Calu3 (cell line): Measurements from ENCODE around the gene MYH10. TPM values are rescaled to one million over a fixed set of nuclear protein-coding genes. Genes with fewer than 3 reads are reported as not detected.

ENCODE experiments used
- BruUV-seq: library from RNA; stranded (reverse); fragments of 400-500 nt; replicated peaks from 2 replicates; lab custom pipeline; 2021; lab: Mats Ljungman, UMichigan
- CTCF ChIA-PET: fragments of 300-600 bp; sonication (Branson Sonifier 250); formaldehyde crosslinking; loops from one replicate; lab custom pipeline; 2022; ENCODE audit warnings: antibody characterized with exemption; lab: Charles Lee
- DNase-seq: peaks from one replicate; pipeline ENCODE4 v3.0.0; 2022
- H3K27ac Mint-ChIP-seq: one replicate; pipeline ENCODE4 v1.8.0; 2022; ENCODE audit warnings: mixed read lengths; ENCODE audit not compliant: unreplicated experiment
- H3K27me3 Mint-ChIP-seq: one replicate; pipeline ENCODE4 v1.8.0; 2022; ENCODE audit warnings: mixed read lengths; ENCODE audit not compliant: unreplicated experiment
- H3K36me3 Mint-ChIP-seq: one replicate; pipeline ENCODE4 v1.8.0; 2022; ENCODE audit warnings: mild to moderate bottlenecking, moderate library complexity, mixed read lengths; ENCODE audit not compliant: insufficient read depth, unreplicated experiment
- H3K4me1 Mint-ChIP-seq: one replicate; pipeline ENCODE4 v1.8.0; 2022; ENCODE audit warnings: mild to moderate bottlenecking, low read depth, mixed read lengths; ENCODE audit not compliant: unreplicated experiment
- H3K4me3 Mint-ChIP-seq: one replicate; pipeline ENCODE4 v1.8.0; 2022; ENCODE audit warnings: mild to moderate bottlenecking, low read depth, moderate library complexity, mixed read lengths; ENCODE audit not compliant: unreplicated experiment
- H3K9me3 Mint-ChIP-seq: one replicate; pipeline ENCODE4 v1.8.0; 2022; ENCODE audit warnings: low read depth, mixed read lengths; ENCODE audit not compliant: unreplicated experiment
- CTCF ChIP-seq: fragments of 200-600 bp; IDR thresholded peaks from one replicate; pipeline ENCODE4 v1.8.0; 2022; ENCODE audit warnings: antibody characterized with exemption; ENCODE audit not compliant: unreplicated experiment
- intact Hi-C: fragments of 100-400 bp; cut with micrococcal nuclease; formaldehyde crosslinking; loops from one replicate; pipeline ENCODE4 v1.10.0; 2022; ENCODE audit not compliant: unreplicated experiment
- total RNA-seq: library from RNA; stranded (reverse); gene quantifications from 2 replicates; pipeline ENCODE4 v1.2.3, GENCODE V29; 2022

MYH10 gene
- total RNA-seq, 1 experiment from 2014 or later: 37.0 TPM

GRCh38 chr17:8609910-8610309, 20.6 kb downstream of the MYH10 start:
- intact Hi-C loops: no loop called here
- Mint-ChIP-seq H3K36me3 (peaks cover 5% of the 10 kb centered on the region), H3K4me3 (no peak overlapping the region), H3K9me3 (no peaks in the 10 kb centered on the region), H3K27ac (no peak overlapping the region), H3K4me1 (peaks cover 7% of the 10 kb centered on the region), H3K27me3 (no peaks in the 10 kb centered on the region)
- CTCF ChIA-PET: no interaction called here
- DNase-seq: no peak
- TF ChIP-seq CTCF: no peak
- no TSS peak for BruUV-seq

GRCh38 chr17:8608001-8608400, 22.5 kb downstream of the MYH10 start:
- Mint-ChIP-seq H3K4me3 (no peak overlapping the region), H3K36me3 (peaks cover 5% of the 10 kb centered on the region), H3K9me3 (no peaks in the 10 kb centered on the region), H3K27me3 (no peaks in the 10 kb centered on the region), H3K27ac (no peak overlapping the region), H3K4me1 (peaks cover 7% of the 10 kb centered on the region)
- BruUV-seq: no TSS peak
- no peak for TF ChIP-seq CTCF
- intact Hi-C loops: no loop called here
- DNase-seq: no peak
- CTCF ChIA-PET: no interaction called here

- peaks cover 3% of the 10 kb centered on the region for H3K4me1 Mint-ChIP-seq
- TF ChIP-seq CTCF: no peak
- no peak for DNase-seq
- H3K9me3 Mint-ChIP-seq: no peaks in the 10 kb centered on the region
- CTCF ChIA-PET: no interaction called here
- H3K27ac Mint-ChIP-seq: no peak overlapping the region
- no TSS peak for BruUV-seq
- H3K36me3 Mint-ChIP-seq: peaks cover 5% of the 10 kb centered on the region
- H3K4me3 Mint-ChIP-seq: no peak overlapping the region
- intact Hi-C loops: no loop called here
- H3K27me3 Mint-ChIP-seq: no peaks in the 10 kb centered on the region
Measured at GRCh38 chr17:8606401-8606800, 24.1 kb downstream of the MYH10 start.

- BruUV-seq: no TSS peak
- TF ChIP-seq CTCF: no peak
- H3K4me1 Mint-ChIP-seq: no peaks in the 10 kb centered on the region
- intact Hi-C loops: no loop called here
- no peak overlapping the region for H3K27ac Mint-ChIP-seq
- H3K36me3 Mint-ChIP-seq: no peaks in the 10 kb centered on the region
- H3K27me3 Mint-ChIP-seq: no peaks in the 10 kb centered on the region
- CTCF ChIA-PET: no interaction called here
- no peak for DNase-seq
- no peak overlapping the region for H3K4me3 Mint-ChIP-seq
- no peaks in the 10 kb centered on the region for H3K9me3 Mint-ChIP-seq
Measured at GRCh38 chr17:8602679-8603078, 27.8 kb downstream of the MYH10 start.
